PC-9 (cell line): ENCODE results near the gene HACD2.

Experiments
- CTCF ChIP-seq: fragments of 200-600 bp; sonication (generic); conservative IDR thresholded peaks from 2 replicates; pipeline ENCODE4 v1.6.1; 2017; ENCODE audit warnings: mixed run types, antibody characterized with exemption, mild to moderate bottlenecking, moderate library complexity
- EZH2 ChIP-seq: fragments of 200-600 bp; sonication (generic); IDR thresholded peaks from 2 replicates; pipeline ENCODE4 v1.8.0; 2017; ENCODE audit warnings: antibody characterized with exemption, low read depth

DNA sequence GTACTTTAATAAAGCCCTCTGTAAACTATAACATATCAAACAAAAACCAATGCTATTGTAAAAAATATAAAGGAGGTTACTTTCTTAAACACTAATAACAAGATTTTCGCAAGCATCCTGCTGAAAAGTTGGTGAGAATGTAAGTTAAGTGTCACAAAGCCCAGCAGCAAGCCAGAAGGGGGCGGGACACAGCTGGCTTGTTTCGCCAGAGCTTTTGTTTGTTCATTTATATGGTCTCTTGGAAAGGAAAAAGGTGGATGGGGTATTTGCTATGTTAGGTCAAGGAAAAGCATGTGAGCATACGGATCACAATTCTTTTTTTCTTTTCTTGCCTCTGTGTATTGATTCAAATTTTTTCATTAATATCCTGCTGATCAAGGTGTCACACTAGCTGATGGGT, 59.9 kb downstream of the HACD2 start:
- TF ChIP-seq CTCF = no peak
- no peak for TF ChIP-seq EZH2
